Measurements from ENCODE around the gene IL1R2. TPM values are rescaled to one million over a fixed set of nuclear protein-coding genes. Genes with fewer than 3 reads are reported as not detected.
A peak's percentile ranks its signal among the peaks of the same experiment; 100 is the strongest.

IL1R2 gene
- total and polyA plus RNA-seq, 2 of the 13 experiments (the other 11 are each of a cell fraction or from before 2014, with no cell fraction given), result 3.6 to 7.3 TPM

DNA sequence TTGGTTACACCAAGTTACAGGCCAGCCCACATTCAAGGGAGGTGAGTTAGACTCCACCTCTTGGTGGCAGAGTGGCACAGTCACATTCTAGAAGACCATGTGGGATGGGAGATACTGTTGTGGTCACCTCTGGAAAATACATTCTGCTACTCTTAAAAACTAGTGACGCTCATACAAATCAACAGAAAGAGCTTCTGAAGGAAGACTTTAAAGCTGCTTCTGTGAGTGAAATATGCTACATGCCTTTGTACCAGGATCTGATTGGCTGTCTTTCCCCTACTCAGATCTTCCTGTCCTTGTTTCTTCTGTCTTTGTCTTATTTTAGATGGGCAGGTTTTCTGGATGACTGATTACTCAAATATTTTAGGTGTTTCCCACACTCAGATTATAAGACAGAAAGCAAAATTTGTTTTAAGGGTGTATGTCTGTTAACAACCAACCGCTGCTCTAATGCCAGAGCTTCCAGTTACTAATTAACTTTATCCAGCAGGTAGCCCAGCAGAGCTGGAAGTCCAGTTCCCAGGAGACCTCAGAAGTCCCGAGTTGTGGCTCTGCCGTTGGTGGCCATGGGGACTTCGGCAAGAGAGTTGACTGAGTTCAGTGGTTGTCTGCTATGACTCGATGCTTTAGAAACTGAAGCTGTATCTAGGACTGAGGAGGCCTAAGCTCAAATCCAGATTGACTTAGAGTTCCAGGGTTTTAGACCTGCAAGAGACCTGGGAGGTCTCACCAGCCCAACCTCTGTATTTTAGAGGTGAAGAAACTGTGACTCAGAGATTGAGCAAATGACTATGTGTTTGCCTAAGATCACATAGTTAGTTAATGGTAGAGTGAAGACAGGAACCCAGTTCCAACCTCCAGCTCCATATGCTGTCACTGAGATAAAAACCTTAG lies 7.4 kb downstream of the IL1R2 start (continued):
- TF ChIP-seq, protein P1, sequence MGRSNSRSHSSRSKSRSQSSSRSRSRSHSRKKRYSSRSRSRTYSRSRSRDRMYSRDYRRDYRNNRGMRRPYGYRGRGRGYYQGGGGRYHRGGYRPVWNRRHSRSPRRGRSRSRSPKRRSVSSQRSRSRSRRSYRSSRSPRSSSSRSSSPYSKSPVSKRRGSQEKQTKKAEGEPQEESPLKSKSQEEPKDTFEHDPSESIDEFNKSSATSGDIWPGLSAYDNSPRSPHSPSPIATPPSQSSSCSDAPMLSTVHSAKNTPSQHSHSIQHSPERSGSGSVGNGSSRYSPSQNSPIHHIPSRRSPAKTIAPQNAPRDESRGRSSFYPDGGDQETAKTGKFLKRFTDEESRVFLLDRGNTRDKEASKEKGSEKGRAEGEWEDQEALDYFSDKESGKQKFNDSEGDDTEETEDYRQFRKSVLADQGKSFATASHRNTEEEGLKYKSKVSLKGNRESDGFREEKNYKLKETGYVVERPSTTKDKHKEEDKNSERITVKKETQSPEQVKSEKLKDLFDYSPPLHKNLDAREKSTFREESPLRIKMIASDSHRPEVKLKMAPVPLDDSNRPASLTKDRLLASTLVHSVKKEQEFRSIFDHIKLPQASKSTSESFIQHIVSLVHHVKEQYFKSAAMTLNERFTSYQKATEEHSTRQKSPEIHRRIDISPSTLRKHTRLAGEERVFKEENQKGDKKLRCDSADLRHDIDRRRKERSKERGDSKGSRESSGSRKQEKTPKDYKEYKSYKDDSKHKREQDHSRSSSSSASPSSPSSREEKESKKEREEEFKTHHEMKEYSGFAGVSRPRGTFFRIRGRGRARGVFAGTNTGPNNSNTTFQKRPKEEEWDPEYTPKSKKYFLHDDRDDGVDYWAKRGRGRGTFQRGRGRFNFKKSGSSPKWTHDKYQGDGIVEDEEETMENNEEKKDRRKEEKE (IDR thresholded peaks at IDR 0.05), result no peak
- TF ChIP-seq ZFP90 (CRISPR knock-in tag; IDR thresholded peaks at IDR 0.05; ENCODE audit: borderline replicate concordance) (no peak), SOX5 (CRISPR knock-in tag; IDR thresholded peaks at IDR 0.05; ENCODE audit: borderline replicate concordance) (no peak; the same call in 1 of the 2 replicates), SNRNP70 (IDR thresholded peaks at IDR 0.05; ENCODE audit: low read depth, low read length) (no peak), SOX6 (IDR thresholded peaks at IDR 0.05) (no peak), SOX6 (CRISPR knock-in tag; IDR thresholded peaks at IDR 0.05) (peak; percentile 44; the same call in 1 of the 2 replicates), ZNF83 (CRISPR knock-in tag; IDR thresholded peaks at IDR 0.05; ENCODE audit: borderline replicate concordance) (no peak), RAD51 (IDR thresholded peaks at IDR 0.05; ENCODE audit: borderline replicate concordance) (no peak), SAFB2 (CRISPR knock-in tag; IDR thresholded peaks at IDR 0.05; ENCODE audit: borderline replicate concordance, low read depth) (no peak; the same call in 1 of the 2 replicates), ZFX (CRISPR knock-in tag; IDR thresholded peaks at IDR 0.05; ENCODE audit: low read depth) (peak; percentile 50; the same call in 1 of the 2 replicates), ZNF816 (CRISPR knock-in tag; IDR thresholded peaks at IDR 0.05; ENCODE audit: borderline replicate concordance) (no peak), NR2F6 (IDR thresholded peaks at IDR 0.05) (peak; percentile 42; the same call in 1 of the 2 replicates), NR2F6 (CRISPR knock-in tag; IDR thresholded peaks at IDR 0.05) (no peak), ZNF124 (CRISPR knock-in tag; IDR thresholded peaks at IDR 0.05) (no peak), FIP1L1 (IDR thresholded peaks at IDR 0.05; ENCODE audit: borderline replicate concordance, insufficient read depth, low read depth, low read length) (no peak)
- TF ChIP-seq, protein P2, sequence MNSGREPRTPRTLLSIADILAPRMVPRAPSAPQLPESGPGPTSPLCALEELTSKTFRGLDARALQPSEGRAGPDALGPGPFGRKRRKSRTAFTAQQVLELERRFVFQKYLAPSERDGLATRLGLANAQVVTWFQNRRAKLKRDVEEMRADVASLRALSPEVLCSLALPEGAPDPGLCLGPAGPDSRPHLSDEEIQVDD (CRISPR knock-in tag; IDR thresholded peaks at IDR 0.05; ENCODE audit: borderline replicate concordance), result no peak
- TF ChIP-seq, protein P3, sequence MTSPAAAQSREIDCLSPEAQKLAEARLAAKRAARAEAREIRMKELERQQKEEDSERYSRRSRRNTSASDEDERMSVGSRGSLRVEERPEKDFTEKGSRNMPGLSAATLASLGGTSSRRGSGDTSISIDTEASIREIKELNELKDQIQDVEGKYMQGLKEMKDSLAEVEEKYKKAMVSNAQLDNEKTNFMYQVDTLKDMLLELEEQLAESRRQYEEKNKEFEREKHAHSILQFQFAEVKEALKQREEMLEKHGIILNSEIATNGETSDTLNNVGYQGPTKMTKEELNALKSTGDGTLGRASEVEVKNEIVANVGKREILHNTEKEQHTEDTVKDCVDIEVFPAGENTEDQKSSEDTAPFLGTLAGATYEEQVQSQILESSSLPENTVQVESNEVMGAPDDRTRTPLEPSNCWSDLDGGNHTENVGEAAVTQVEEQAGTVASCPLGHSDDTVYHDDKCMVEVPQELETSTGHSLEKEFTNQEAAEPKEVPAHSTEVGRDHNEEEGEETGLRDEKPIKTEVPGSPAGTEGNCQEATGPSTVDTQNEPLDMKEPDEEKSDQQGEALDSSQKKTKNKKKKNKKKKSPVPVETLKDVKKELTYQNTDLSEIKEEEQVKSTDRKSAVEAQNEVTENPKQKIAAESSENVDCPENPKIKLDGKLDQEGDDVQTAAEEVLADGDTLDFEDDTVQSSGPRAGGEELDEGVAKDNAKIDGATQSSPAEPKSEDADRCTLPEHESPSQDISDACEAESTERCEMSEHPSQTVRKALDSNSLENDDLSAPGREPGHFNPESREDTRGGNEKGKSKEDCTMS (CRISPR knock-in tag; conservative IDR thresholded peaks at IDR 0.05), result no peak
- TF ChIP-seq, protein P4, sequence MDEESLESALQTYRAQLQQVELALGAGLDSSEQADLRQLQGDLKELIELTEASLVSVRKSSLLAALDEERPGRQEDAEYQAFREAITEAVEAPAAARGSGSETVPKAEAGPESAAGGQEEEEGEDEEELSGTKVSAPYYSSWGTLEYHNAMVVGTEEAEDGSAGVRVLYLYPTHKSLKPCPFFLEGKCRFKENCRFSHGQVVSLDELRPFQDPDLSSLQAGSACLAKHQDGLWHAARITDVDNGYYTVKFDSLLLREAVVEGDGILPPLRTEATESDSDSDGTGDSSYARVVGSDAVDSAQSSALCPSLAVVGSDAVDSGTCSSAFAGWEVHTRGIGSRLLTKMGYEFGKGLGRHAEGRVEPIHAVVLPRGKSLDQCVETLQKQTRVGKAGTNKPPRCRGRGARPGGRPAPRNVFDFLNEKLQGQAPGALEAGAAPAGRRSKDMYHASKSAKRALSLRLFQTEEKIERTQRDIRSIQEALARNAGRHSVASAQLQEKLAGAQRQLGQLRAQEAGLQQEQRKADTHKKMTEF (CRISPR knock-in tag; IDR thresholded peaks at IDR 0.05), result peak; percentile 26; the same call in 1 of the 2 replicates
- TF ChIP-seq, protein P5, sequence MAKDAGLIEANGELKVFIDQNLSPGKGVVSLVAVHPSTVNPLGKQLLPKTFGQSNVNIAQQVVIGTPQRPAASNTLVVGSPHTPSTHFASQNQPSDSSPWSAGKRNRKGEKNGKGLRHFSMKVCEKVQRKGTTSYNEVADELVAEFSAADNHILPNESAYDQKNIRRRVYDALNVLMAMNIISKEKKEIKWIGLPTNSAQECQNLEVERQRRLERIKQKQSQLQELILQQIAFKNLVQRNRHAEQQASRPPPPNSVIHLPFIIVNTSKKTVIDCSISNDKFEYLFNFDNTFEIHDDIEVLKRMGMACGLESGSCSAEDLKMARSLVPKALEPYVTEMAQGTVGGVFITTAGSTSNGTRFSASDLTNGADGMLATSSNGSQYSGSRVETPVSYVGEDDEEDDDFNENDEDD (CRISPR knock-in tag; IDR thresholded peaks at IDR 0.05; ENCODE audit: borderline replicate concordance), result no peak
